H9 (cell line): ENCODE measurements around the gene ENPP6. TPM values are rescaled to one million over a fixed set of nuclear protein-coding genes. Genes with fewer than 3 reads are reported as not detected.

ENCODE experiments used
- DNase-seq: peaks from one replicate; pipeline ENCODE4 v3.0.0-alpha.2; 2017
- H2AFZ ChIP-seq: one replicate; pipeline ENCODE4 v1.6.1; 2013; ENCODE audit warnings: mild to moderate bottlenecking, low read length, control low read depth, moderate library complexity
- H2AK5ac ChIP-seq: 2 replicates; pipeline ENCODE4 v1.6.1; 2013; ENCODE audit warnings: low read length, control low read depth, mixed read lengths; ENCODE audit not compliant: insufficient read length
- H2BK120ac ChIP-seq: one replicate; pipeline ENCODE4 v1.6.1; 2013; ENCODE audit warnings: low read depth, mild to moderate bottlenecking, low read length, control low read depth, inconsistent platforms; ENCODE audit not compliant: poor library complexity, severe bottlenecking
- H2BK12ac ChIP-seq: 2 replicates; pipeline ENCODE4 v1.6.1; 2013; ENCODE audit warnings: low read length, control low read depth, mixed read lengths, low read depth; ENCODE audit not compliant: insufficient read length
- H2BK15ac ChIP-seq: 2 replicates; pipeline ENCODE4 v1.6.1; 2013; ENCODE audit warnings: low read depth, low read length, control low read depth
- H2BK20ac ChIP-seq: one replicate; pipeline ENCODE4 v1.6.1; 2013; ENCODE audit warnings: low read depth, mild to moderate bottlenecking, low read length, control low read depth, inconsistent platforms; ENCODE audit not compliant: poor library complexity, severe bottlenecking
- H2BK5ac ChIP-seq: 2 replicates; pipeline ENCODE4 v1.6.1; 2013; ENCODE audit warnings: low read length, control low read depth, mixed read lengths; ENCODE audit not compliant: insufficient read length
- H3K14ac ChIP-seq: 2 replicates; pipeline ENCODE4 v1.6.1; 2013; ENCODE audit warnings: low read length, control low read depth; ENCODE audit not compliant: insufficient read depth
- H3K18ac ChIP-seq: 2 replicates; pipeline ENCODE4 v1.6.1; 2013; ENCODE audit warnings: low read depth, mild to moderate bottlenecking, mixed read lengths, low read length, control low read depth; ENCODE audit not compliant: insufficient read length
- H3K23ac ChIP-seq: 2 replicates; pipeline ENCODE4 v1.6.1; 2013; ENCODE audit warnings: low read length, control low read depth, mixed read lengths, low read depth; ENCODE audit not compliant: insufficient read length
- H3K23me2 ChIP-seq: 2 replicates; pipeline ENCODE4 v1.6.1; 2013; ENCODE audit warnings: low read depth, mild to moderate bottlenecking, mixed read lengths, low read length, control low read depth; ENCODE audit not compliant: insufficient read length, poor library complexity, severe bottlenecking
- H3K27ac ChIP-seq: 2 replicates; pipeline ENCODE4 v1.5.1; 2013; ENCODE audit warnings: low read length, control low read depth, mixed read lengths, low read depth; ENCODE audit not compliant: insufficient read length
- H3K27me3 ChIP-seq: 2 replicates; pipeline ENCODE4 v1.6.1; 2013; ENCODE audit warnings: low read length, control low read depth, inconsistent platforms; ENCODE audit not compliant: insufficient read depth
- H3K4ac ChIP-seq: 2 replicates; pipeline ENCODE4 v1.6.1; 2013; ENCODE audit warnings: low read depth, mild to moderate bottlenecking, control low read depth, inconsistent platforms, low read length, moderate library complexity
- H3K4me1 ChIP-seq: 2 replicates; pipeline ENCODE4 v1.6.1; 2013; ENCODE audit warnings: low read length, control low read depth, inconsistent platforms; ENCODE audit not compliant: insufficient read depth
- H3K4me2 ChIP-seq: 2 replicates; pipeline ENCODE4 v1.6.1; 2013; ENCODE audit warnings: low read length, control low read depth, mixed read lengths; ENCODE audit not compliant: insufficient read length, insufficient read depth
- H3K56ac ChIP-seq: 2 replicates; pipeline ENCODE4 v1.6.1; 2013; ENCODE audit warnings: low read depth, mild to moderate bottlenecking, mixed read lengths, low read length, control low read depth; ENCODE audit not compliant: insufficient read length
- H3K79me1 ChIP-seq: 2 replicates; pipeline ENCODE4 v1.6.1; 2013; ENCODE audit warnings: low read depth, mild to moderate bottlenecking, moderate library complexity, low read length, control low read depth, inconsistent platforms; ENCODE audit not compliant: insufficient read depth, poor library complexity, severe bottlenecking
- H3K79me2 ChIP-seq: 2 replicates; pipeline ENCODE4 v1.6.1; 2013; ENCODE audit warnings: low read length, control low read depth, inconsistent platforms; ENCODE audit not compliant: insufficient read depth
- H3K9ac ChIP-seq: 2 replicates; pipeline ENCODE4 v1.6.1; 2013; ENCODE audit warnings: low read length, control low read depth, mixed read lengths; ENCODE audit not compliant: insufficient read length; ENCODE audit errors: extremely low read depth
- H3K9me3 ChIP-seq: one replicate; pipeline ENCODE4 v1.6.1; 2013; ENCODE audit warnings: low read depth, low read length, inconsistent platforms; ENCODE audit not compliant: control insufficient read depth
- H3T11ph ChIP-seq: one replicate; pipeline ENCODE4 v1.6.1; 2013; ENCODE audit warnings: mild to moderate bottlenecking, low read length, control low read depth, inconsistent platforms
- H4K20me1 ChIP-seq: one replicate; pipeline ENCODE4 v1.6.1; 2013; ENCODE audit not compliant: control insufficient read depth, insufficient read length, insufficient read depth
- H4K5ac ChIP-seq: 2 replicates; pipeline ENCODE4 v1.6.1; 2013; ENCODE audit warnings: low read depth, mild to moderate bottlenecking, mixed read lengths, low read length, control low read depth; ENCODE audit not compliant: insufficient read length
- H4K8ac ChIP-seq: replicated peaks from 2 replicates; pipeline ENCODE4 v1.6.1; 2013; ENCODE audit warnings: low read length, control low read depth, mixed read lengths, low read depth; ENCODE audit not compliant: insufficient read length
- H4K91ac ChIP-seq: 2 replicates; pipeline ENCODE4 v1.6.1; 2013; ENCODE audit warnings: low read depth, mild to moderate bottlenecking, moderate library complexity, mixed read lengths, low read length, control low read depth; ENCODE audit not compliant: insufficient read length
- H3K27ac Mint-ChIP-seq, 3 experiments: 2 replicates in 2 of 3; 3 replicates in 1 of 3; pipeline ENCODE4 v1.8.0; 2020 to 2021; ENCODE audit warnings: mixed read lengths in 3 of 3, mild to moderate bottlenecking in 1 of 3, moderate library complexity in 1 of 3
- H3K27me3 Mint-ChIP-seq: 2 replicates; pipeline ENCODE4 v1.8.0; 2021; ENCODE audit warnings: low read depth, mild to moderate bottlenecking, moderate library complexity, mixed read lengths
- H3K36me3 Mint-ChIP-seq, 3 experiments: 2 replicates in 2 of 3; 3 replicates in 1 of 3; pipeline ENCODE4 v1.8.0; 2020 to 2021; ENCODE audit warnings: low read depth in 3 of 3, mixed read lengths in 3 of 3; ENCODE audit not compliant: insufficient read depth in 1 of 3
- H3K4me1 Mint-ChIP-seq, 2 experiments: 2 replicates each; pipeline ENCODE4 v1.8.0; 2020; ENCODE audit warnings: mixed read lengths in 2 of 2
- H3K4me3 Mint-ChIP-seq, 2 experiments: 2 replicates in 1 of 2; 3 replicates in 1 of 2; pipeline ENCODE4 v1.8.0; 2020 to 2021; ENCODE audit warnings: mild to moderate bottlenecking in 2 of 2, mixed read lengths in 2 of 2, moderate library complexity in 1 of 2
- H3K9me3 Mint-ChIP-seq, 2 experiments: 2 replicates in 1 of 2; 3 replicates in 1 of 2; pipeline ENCODE4 v1.8.0; 2020; ENCODE audit warnings: mild to moderate bottlenecking in 2 of 2, mixed read lengths in 2 of 2, moderate library complexity in 1 of 2
- WGBS: extraction: QIAGEN DNeasy Blood & Tissue Kit; methylation state at CpG from one replicate; pipeline ENCODE4 v1.1.7; 2013; ENCODE audit warnings: missing lambda C conversion rate, low lambda C conversion rate, mixed read lengths; ENCODE audit not compliant: insufficient read length; ENCODE audit errors: extremely low coverage; 5-methylcytosine and 5-hydroxymethylcytosine counted together
- total RNA-seq: library from RNA; stranded (reverse); gene quantifications from 2 replicates; pipeline ENCODE4 v1.2.1, GENCODE V29; 2021
- TF ChIP-seq, protein P1 (sequence below): fragments of 200-600 bp; sonication (generic); conservative IDR thresholded peaks from 3 replicates; pipeline ENCODE4 v1.8.0; 2021; ENCODE audit warnings: antibody characterized with exemption, mild to moderate bottlenecking

ENPP6 gene
- total RNA-seq, 1 experiment from 2014 or later = not detected

DNA sequence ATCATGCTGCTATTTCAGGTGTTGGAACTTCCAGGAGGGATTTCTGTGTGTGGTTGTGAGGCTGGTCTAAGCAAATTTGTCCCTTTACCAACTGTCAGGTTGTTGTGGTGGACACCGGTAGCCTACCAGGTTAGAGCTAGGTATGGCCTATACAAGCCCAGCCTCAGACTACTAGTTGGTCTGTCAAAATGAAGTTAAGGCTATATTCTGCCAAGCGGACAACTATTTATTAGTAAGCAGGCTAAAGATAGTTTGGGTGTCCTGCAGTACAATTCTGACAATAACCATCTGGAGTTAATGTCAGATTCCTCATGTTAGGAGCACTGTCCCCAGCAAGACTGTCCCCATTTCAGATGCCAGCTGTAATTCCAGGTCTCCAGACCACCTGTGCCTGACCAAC is 13.9 kb upstream of the ENPP6 start:
- Histone ChIP-seq H3K9ac (no peak overlapping the region), H3K4me1 (no peaks in the 10 kb centered on the region), H3K9me3 (no peaks in the 10 kb centered on the region), H3K79me1 (no peaks in the 10 kb centered on the region), H3K14ac (no peak overlapping the region), H4K8ac (no peak overlapping the region), H3K27ac (no peak overlapping the region), H3K23ac (no peak overlapping the region), H3K56ac (no peak overlapping the region), H4K5ac (no peak overlapping the region), H3K4me2 (no peak overlapping the region), H2BK12ac (no peak overlapping the region), H2AFZ (no peak overlapping the region), H3K27me3 (no peaks in the 10 kb centered on the region), H4K91ac (no peak overlapping the region), H2BK20ac (no peak overlapping the region), H2BK15ac (no peak overlapping the region), H3K18ac (no peak overlapping the region), H4K20me1 (no peaks in the 10 kb centered on the region), H2BK120ac (no peak overlapping the region), H3T11ph (no peak overlapping the region), H2AK5ac (no peak overlapping the region), H3K4ac (no peak overlapping the region), H3K79me2 (no peaks in the 10 kb centered on the region), H3K23me2 (no peaks in the 10 kb centered on the region), H2BK5ac (no peak overlapping the region)
- peaks cover 6% of the 10 kb centered on the region; the same call in 1 of the 2 replicates for H3K27me3 Mint-ChIP-seq
- DNase-seq = no peak
- no peak overlapping the region for H3K27ac Mint-ChIP-seq
- no peaks in the 10 kb centered on the region for H3K4me1 Mint-ChIP-seq
- no peaks in the 10 kb centered on the region for H3K36me3 Mint-ChIP-seq
- TF ChIP-seq, protein P1, sequence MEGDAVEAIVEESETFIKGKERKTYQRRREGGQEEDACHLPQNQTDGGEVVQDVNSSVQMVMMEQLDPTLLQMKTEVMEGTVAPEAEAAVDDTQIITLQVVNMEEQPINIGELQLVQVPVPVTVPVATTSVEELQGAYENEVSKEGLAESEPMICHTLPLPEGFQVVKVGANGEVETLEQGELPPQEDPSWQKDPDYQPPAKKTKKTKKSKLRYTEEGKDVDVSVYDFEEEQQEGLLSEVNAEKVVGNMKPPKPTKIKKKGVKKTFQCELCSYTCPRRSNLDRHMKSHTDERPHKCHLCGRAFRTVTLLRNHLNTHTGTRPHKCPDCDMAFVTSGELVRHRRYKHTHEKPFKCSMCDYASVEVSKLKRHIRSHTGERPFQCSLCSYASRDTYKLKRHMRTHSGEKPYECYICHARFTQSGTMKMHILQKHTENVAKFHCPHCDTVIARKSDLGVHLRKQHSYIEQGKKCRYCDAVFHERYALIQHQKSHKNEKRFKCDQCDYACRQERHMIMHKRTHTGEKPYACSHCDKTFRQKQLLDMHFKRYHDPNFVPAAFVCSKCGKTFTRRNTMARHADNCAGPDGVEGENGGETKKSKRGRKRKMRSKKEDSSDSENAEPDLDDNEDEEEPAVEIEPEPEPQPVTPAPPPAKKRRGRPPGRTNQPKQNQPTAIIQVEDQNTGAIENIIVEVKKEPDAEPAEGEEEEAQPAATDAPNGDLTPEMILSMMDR = no peak
- no peak overlapping the region for H3K4me3 Mint-ChIP-seq
- H3K9me3 Mint-ChIP-seq = no peaks in the 10 kb centered on the region
- no CpG with 5 or more reads among the region's 2 CpGs for WGBS
